HCT116 (cell line): ENCODE measurements around the gene LRRN2. TPM values are rescaled to one million over a fixed set of nuclear protein-coding genes. Genes with fewer than 3 reads are reported as not detected.

Experiments used
- ATAC-seq: fragments of 200-7000 bp; cut with Tn5 transposase; 2 replicates; pipeline ENCODE4 v1.9.1; 2020; ENCODE audit warnings: mild to moderate bottlenecking, moderate library complexity
- BruUV-seq: library from RNA; stranded (reverse); fragments of 400-500 nt; replicated peaks from 2 replicates; lab custom pipeline; 2021; lab: Mats Ljungman, UMichigan
- CTCF ChIA-PET: fragments of 300-600 bp; sonication (Branson Sonifier 250); formaldehyde crosslinking; loops from one replicate; lab custom pipeline; 2021; ENCODE audit warnings: antibody characterized with exemption; lab: Charles Lee
- POLR2A ChIA-PET: fragments of 300-600, 350-600 bp; sonication (Branson Sonifier 250); formaldehyde crosslinking; loops from one replicate; lab custom pipeline; 2021; ENCODE audit warnings: antibody characterized with exemption; lab: Charles Lee
- RAD21 ChIA-PET, 2 experiments: fragments of 300-600 bp; sonication (Branson Sonifier 250); formaldehyde crosslinking; loops; one replicate each; lab custom pipeline; 2023; ENCODE audit warnings: low total read pairs in 2 of 2; ENCODE audit not compliant: uncharacterized antibody in 2 of 2, unreplicated experiment in 2 of 2, low non-redundant PET in 1 of 2; lab: Charles Lee
- DNase-seq: peaks from one replicate; pipeline ENCODE4 v3.0.0-alpha.2; 2010; ENCODE audit warnings: low read depth, low spot score
- H2AFZ ChIP-seq: fragments of 200-600 bp; shearing (Covaris generic), sonication (generic); 2 replicates; pipeline ENCODE4 v1.6.1; 2017; ENCODE audit warnings: low read depth, mixed run types, mixed read lengths, antibody characterized with exemption, low read length; ENCODE audit not compliant: poor library complexity, severe bottlenecking
- H3K27ac ChIP-seq: 2 replicates; pipeline ENCODE4 v1.5.1; 2012; ENCODE audit warnings: low read depth, low read length
- H3K27me3 ChIP-seq: fragments of 200-600 bp; sonication (generic); 2 replicates; pipeline ENCODE4 v1.6.1; 2016; ENCODE audit warnings: mixed run types, low read length, mixed read lengths; ENCODE audit not compliant: insufficient read depth
- H3K36me3 ChIP-seq, 2 experiments: fragments of 200-500 bp in 1 of 2; fragments of 200-600 bp in 1 of 2; sonication (Bioruptor generic) in 1 of 2; sonication (generic) in 1 of 2; 2 replicates each; pipeline versions ENCODE4 v1.5.1 to v1.6.1; 2014 to 2016; ENCODE audit warnings: low read length in 2 of 2, inconsistent platforms in 1 of 2, mixed read lengths in 1 of 2, mixed run types in 1 of 2; ENCODE audit not compliant: insufficient read depth in 2 of 2, control insufficient read depth in 1 of 2
- H3K4me1 ChIP-seq, 2 experiments: fragments of 200-600 bp in 1 of 2; sonication (generic) in 1 of 2; 2 replicates each; pipeline versions ENCODE4 v1.5.1 to v1.6.1; 2012 to 2017; ENCODE audit warnings: low read length in 2 of 2, inconsistent platforms in 1 of 2, mild to moderate bottlenecking in 1 of 2, mixed read lengths in 1 of 2, mixed run types in 1 of 2, moderate library complexity in 1 of 2; ENCODE audit not compliant: insufficient read depth in 2 of 2, control insufficient read depth in 1 of 2
- H3K4me2 ChIP-seq: fragments of 200-600 bp; sonication (generic); 2 replicates; pipeline ENCODE4 v1.6.1; 2017; ENCODE audit warnings: mixed run types, low read length, mixed read lengths
- H3K4me3 ChIP-seq, 2 experiments: fragments of 200-600 bp in 1 of 2; sonication (generic) in 1 of 2; replicated peaks in 1 of 2; 2 replicates each; pipeline ENCODE4 v1.5.1; 2011 to 2016; ENCODE audit warnings: low read length in 2 of 2, control low read depth in 1 of 2, low read depth in 1 of 2, mild to moderate bottlenecking in 1 of 2, mixed read lengths in 1 of 2, mixed run types in 1 of 2
- H3K79me2 ChIP-seq: fragments of 200-600 bp; sonication (generic); 2 replicates; pipeline ENCODE4 v1.6.1; 2017; ENCODE audit warnings: mild to moderate bottlenecking, mixed run types, low read length, moderate library complexity, mixed read lengths; ENCODE audit not compliant: insufficient read depth
- H3K9ac ChIP-seq: fragments of 200-600 bp; sonication (generic); 2 replicates; pipeline ENCODE4 v1.6.1; 2016; ENCODE audit warnings: low read length, mixed read lengths
- H3K9me2 ChIP-seq: fragments of 200-600 bp; sonication (generic), shearing (Covaris generic); 2 replicates; pipeline ENCODE4 v1.6.1; 2017; ENCODE audit warnings: mixed run types, mild to moderate bottlenecking, moderate library complexity; ENCODE audit not compliant: insufficient read depth
- H3K9me3 ChIP-seq, 2 experiments: fragments of 200-500 bp in 1 of 2; fragments of 200-600 bp in 1 of 2; sonication (Bioruptor generic) in 1 of 2; sonication (generic) in 1 of 2; 2 replicates each; pipeline ENCODE4 v1.6.1; 2014 to 2017; ENCODE audit warnings: low read length in 2 of 2, mixed read lengths in 2 of 2, inconsistent platforms in 1 of 2, low read depth in 1 of 2, mild to moderate bottlenecking in 1 of 2, mixed run types in 1 of 2, moderate library complexity in 1 of 2; ENCODE audit not compliant: control insufficient read depth in 1 of 2, insufficient read depth in 1 of 2
- H4K20me1 ChIP-seq: fragments of 200-600 bp; sonication (generic), shearing (Covaris generic); 2 replicates; pipeline ENCODE4 v1.6.1; 2017; ENCODE audit warnings: mixed run types, mild to moderate bottlenecking, moderate library complexity; ENCODE audit not compliant: insufficient read depth
- CBX3 ChIP-seq: IDR thresholded peaks from 2 replicates; pipeline ENCODE4 v1.6.1; 2012; ENCODE audit warnings: low read depth
- CEBPB ChIP-seq: IDR thresholded peaks from 2 replicates; pipeline ENCODE4 v1.6.1; 2012; ENCODE audit warnings: low read depth
- ELF1 ChIP-seq: IDR thresholded peaks from 2 replicates; pipeline ENCODE4 v1.6.1; 2012; ENCODE audit warnings: low read depth, borderline replicate concordance
- EZH2 ChIP-seq: fragments of 200-600 bp; sonication (generic); IDR thresholded peaks from 2 replicates; pipeline ENCODE4 v1.6.1; 2017; ENCODE audit warnings: antibody characterized with exemption, mixed run types
- FOSL1 ChIP-seq: IDR thresholded peaks from 2 replicates; pipeline ENCODE4 v1.6.1; 2012; ENCODE audit warnings: low read depth
- POLR2A ChIP-seq: IDR thresholded peaks from 2 replicates; pipeline ENCODE4 v1.7.0; 2011; ENCODE audit warnings: borderline replicate concordance; ENCODE audit not compliant: insufficient read depth, insufficient read length; ENCODE audit errors: extremely low read depth
- SP1 ChIP-seq: IDR thresholded peaks from 2 replicates; pipeline ENCODE4 v1.6.1; 2012; ENCODE audit warnings: low read depth
- SRF ChIP-seq: IDR thresholded peaks from 2 replicates; pipeline ENCODE4 v1.6.1; 2012; ENCODE audit warnings: low read depth
- YY1 ChIP-seq: IDR thresholded peaks from 2 replicates; pipeline ENCODE4 v1.6.1; 2011; ENCODE audit warnings: low read length, low read depth, moderate library complexity, mild to moderate bottlenecking; ENCODE audit not compliant: insufficient replicate concordance; ENCODE audit errors: extremely low read depth
- ZFX ChIP-seq: fragments of 450-650 bp; IDR thresholded peaks from 2 replicates; pipeline ENCODE4 v1.6.1; 2017
- ZNF274 ChIP-seq: fragments of 200-500 bp; sonication (Bioruptor generic); IDR thresholded peaks from 2 replicates; pipeline ENCODE4 v1.6.1; 2014; ENCODE audit warnings: mild to moderate bottlenecking, low read depth, low read length, inconsistent platforms
- intact Hi-C: fragments of 100-400 bp; cut with micrococcal nuclease; formaldehyde crosslinking; loops from 2 replicates; pipeline ENCODE4 v1.10.0; 2022
- total RNA-seq: library from RNA; stranded (reverse); gene quantifications from one replicate; pipeline ENCODE4 v1.2.1, GENCODE V29; 2021; ENCODE audit not compliant: unreplicated experiment
- TF ChIP-seq, protein P1 (sequence below): IDR thresholded peaks from 2 replicates; pipeline ENCODE4 v1.6.1; 2011; ENCODE audit warnings: mild to moderate bottlenecking, low read length, moderate library complexity; ENCODE audit not compliant: insufficient replicate concordance; ENCODE audit errors: extremely low read depth

The LRRN2 gene
- total RNA-seq, 1 experiment from 2014 or later, result 3.2 TPM

DNA sequence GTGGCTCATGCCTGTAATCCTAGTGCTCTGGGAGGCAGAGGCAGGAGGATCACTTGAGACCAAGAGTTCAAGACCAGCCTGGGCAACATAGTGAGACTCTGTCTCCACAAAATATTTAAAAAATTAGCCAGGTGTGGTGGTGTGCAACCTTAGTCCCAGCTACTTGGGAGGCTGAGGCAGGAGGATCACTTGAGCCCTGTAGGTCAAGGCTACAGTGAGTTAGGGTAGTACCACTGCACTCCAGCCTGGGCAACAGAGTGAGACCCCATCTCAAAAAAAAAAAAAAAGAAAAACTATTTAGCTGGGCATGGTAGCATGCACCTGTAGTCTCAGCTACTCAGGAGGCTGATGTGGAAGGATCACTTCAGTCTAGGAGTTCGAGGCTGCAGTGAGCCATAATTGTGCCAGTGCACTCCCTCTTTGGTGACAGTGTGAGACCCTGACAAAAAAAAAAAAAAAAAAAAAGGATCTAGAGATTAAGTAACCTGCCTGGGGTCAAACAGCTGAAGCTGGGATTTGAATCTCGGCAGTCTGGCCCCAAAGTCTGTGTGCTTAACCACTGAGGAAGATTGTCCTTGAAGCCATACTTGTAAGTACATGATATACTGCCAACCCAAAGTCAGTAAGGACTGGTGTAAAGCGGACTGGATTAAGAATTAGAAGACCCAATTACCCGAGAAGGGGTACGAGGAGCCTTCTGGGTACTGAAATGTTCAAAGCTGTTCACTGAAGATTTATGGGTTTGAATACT lies 31.8 kb downstream of the LRRN2 start:
- no peak overlapping the region for H3K9ac ChIP-seq
- RAD21 ChIA-PET, result no interaction called here
- TF ChIP-seq EZH2 (no peak), POLR2A (no peak), CBX3 (no peak), SRF (no peak), ZNF274 (no peak), YY1 (no peak), ELF1 (no peak), FOSL1 (no peak), ZFX (no peak), SP1 (no peak), CEBPB (no peak)
- TF ChIP-seq, protein P1, sequence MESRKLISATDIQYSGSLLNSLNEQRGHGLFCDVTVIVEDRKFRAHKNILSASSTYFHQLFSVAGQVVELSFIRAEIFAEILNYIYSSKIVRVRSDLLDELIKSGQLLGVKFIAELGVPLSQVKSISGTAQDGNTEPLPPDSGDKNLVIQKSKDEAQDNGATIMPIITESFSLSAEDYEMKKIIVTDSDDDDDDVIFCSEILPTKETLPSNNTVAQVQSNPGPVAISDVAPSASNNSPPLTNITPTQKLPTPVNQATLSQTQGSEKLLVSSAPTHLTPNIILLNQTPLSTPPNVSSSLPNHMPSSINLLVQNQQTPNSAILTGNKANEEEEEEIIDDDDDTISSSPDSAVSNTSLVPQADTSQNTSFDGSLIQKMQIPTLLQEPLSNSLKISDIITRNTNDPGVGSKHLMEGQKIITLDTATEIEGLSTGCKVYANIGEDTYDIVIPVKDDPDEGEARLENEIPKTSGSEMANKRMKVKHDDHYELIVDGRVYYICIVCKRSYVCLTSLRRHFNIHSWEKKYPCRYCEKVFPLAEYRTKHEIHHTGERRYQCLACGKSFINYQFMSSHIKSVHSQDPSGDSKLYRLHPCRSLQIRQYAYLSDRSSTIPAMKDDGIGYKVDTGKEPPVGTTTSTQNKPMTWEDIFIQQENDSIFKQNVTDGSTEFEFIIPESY, result no peak
- TF ChIP-seq, all 23 proteins: peak for 0
- ATAC-seq, result no peak
- Histone ChIP-seq H3K27me3 (no peaks in the 10 kb centered on the region), H3K36me3 (no peaks in the 10 kb centered on the region), H4K20me1 (no peaks in the 10 kb centered on the region), H3K4me1 (no peaks in the 10 kb centered on the region), H3K9me3 (no peaks in the 10 kb centered on the region), H3K4me2 (no peak overlapping the region), H3K27ac (no peak overlapping the region), H3K79me2 (no peaks in the 10 kb centered on the region), H3K9me2 (no peaks in the 10 kb centered on the region), H3K4me3 (no peak overlapping the region), H2AFZ (no peak overlapping the region)
- DNase-seq, result no peak
- no TSS peak for BruUV-seq
- ChIA-PET POLR2A (no interaction called here), CTCF (no interaction called here)
- intact Hi-C loops, result no loop called here
